Measurements from ENCODE around the gene RNF220. TPM values are rescaled to one million over a fixed set of nuclear protein-coding genes. Genes with fewer than 3 reads are reported as not detected.

The RNF220 gene
- total and polyA plus RNA-seq, 2 of the 13 experiments (the other 11 are each of a cell fraction or from before 2014, with no cell fraction given) = 48.2 to 72.1 TPM

GRCh38 chr1:44616991-44617702 is 212.1 kb downstream of the RNF220 start (continued):
- 0 out of 2 replicates have a peak, but pooled peaks have one; percentile 35 for TF ChIP-seq ZBTB39 (CRISPR knock-in tag; IDR thresholded peaks at IDR 0.05)
- TF ChIP-seq SRSF9 (IDR thresholded peaks at IDR 0.05; ENCODE audit: borderline replicate concordance, insufficient read depth, low read depth, low read length, poor library complexity, severe bottlenecking) = no peak
- TF ChIP-seq ZNF597 (CRISPR knock-in tag; IDR thresholded peaks at IDR 0.05) = no peak
- no peak for TF ChIP-seq ZNF101 (CRISPR knock-in tag; IDR thresholded peaks at IDR 0.05; ENCODE audit: borderline replicate concordance, low read depth)
- TF ChIP-seq GLMP (CRISPR knock-in tag; IDR thresholded peaks at IDR 0.05; ENCODE audit: borderline replicate concordance) = no peak
- no peak for TF ChIP-seq ZNF770 (CRISPR knock-in tag; IDR thresholded peaks at IDR 0.05)
- TF ChIP-seq MATR3 (CRISPR knock-in tag; IDR thresholded peaks at IDR 0.05) = no peak
- TF ChIP-seq POGZ (CRISPR knock-in tag; IDR thresholded peaks at IDR 0.05) = no peak
- TF ChIP-seq IRF1 (CRISPR knock-in tag; IDR thresholded peaks at IDR 0.05; ENCODE audit: low read depth) = no peak
- 0 out of 2 replicates have a peak, but pooled peaks have one; percentile 75 for TF ChIP-seq MTA1 (CRISPR knock-in tag; IDR thresholded peaks at IDR 0.05; ENCODE audit: borderline replicate concordance)
- peak; percentile 46; the same call in 1 of the 2 replicates for TF ChIP-seq HOXA3 (CRISPR knock-in tag; IDR thresholded peaks at IDR 0.05)
- no peak for TF ChIP-seq MBNL3 (CRISPR knock-in tag; conservative IDR thresholded peaks at IDR 0.05)
- TF ChIP-seq ZNF672 (CRISPR knock-in tag; IDR thresholded peaks at IDR 0.05) = no peak
- TF ChIP-seq SRSF4 (IDR thresholded peaks at IDR 0.05; ENCODE audit: low read depth, low read length, poor library complexity, severe bottlenecking) = no peak
- no peak for TF ChIP-seq KAT8 (CRISPR knock-in tag; IDR thresholded peaks at IDR 0.05)
- no peak for TF ChIP-seq MAZ (IDR thresholded peaks at IDR 0.05; ENCODE audit: borderline replicate concordance, low read depth, low read length)
- TF ChIP-seq MAZ (CRISPR knock-in tag; IDR thresholded peaks at IDR 0.05; ENCODE audit: low read depth) = no peak
- peak; percentile 57; the same call in 1 of the 2 replicates for TF ChIP-seq ESRRA (CRISPR knock-in tag; IDR thresholded peaks at IDR 0.05; ENCODE audit: low read depth)
- no peak for TF ChIP-seq ZSCAN9 (CRISPR knock-in tag; IDR thresholded peaks at IDR 0.05; ENCODE audit: borderline replicate concordance)
